ENCODE results near the gene HOXA1.

HOXA1 gene

GRCh38 chr7:27132214-27132613, 36.4 kb upstream of the HOXA1 start:
- DNase-seq (ENCODE audit: low read depth in 4 of 4, low spot score in 1 of 4): no peak

- DNase-seq (ENCODE audit: low read depth in 4 of 4, low spot score in 1 of 4): no peak
Observed at GRCh38 chr7:27131390-27131819, 35.6 kb upstream of the HOXA1 start.

GRCh38 chr7:27130540-27131389, 35.0 kb upstream of the HOXA1 start, which contains the start of gene HOXA4:
TSS of gene HOXA4 (minus strand) at chr7:27130757. CDS start at chr7:27130733, 24 bp downstream.
- DNase-seq (ENCODE audit: low read depth in 4 of 4, low spot score in 1 of 4): peak; percentile 50 to 56 (median 54)

- no peak for DNase-seq (ENCODE audit: low read depth in 4 of 4, low spot score in 1 of 4)
Observed at GRCh38 chr7:27129729-27130539, 34.1 kb upstream of the HOXA1 start.

GRCh38 chr7:27128776-27129728, 33.3 kb upstream of the HOXA1 start:
- no peak for DNase-seq (ENCODE audit: low read depth in 4 of 4, low spot score in 1 of 4)

- DNase-seq (ENCODE audit: low read depth in 4 of 4, low spot score in 1 of 4): no peak
Observed at GRCh38 chr7:27128034-27128433, 32.2 kb upstream of the HOXA1 start.

GRCh38 chr7:27126596-27127327, 31.0 kb upstream of the HOXA1 start:
- DNase-seq (ENCODE audit: low read depth in 4 of 4, low spot score in 1 of 4): no peak

- no peak for DNase-seq (ENCODE audit: low read depth in 4 of 4, low spot score in 1 of 4)
Observed at GRCh38 chr7:27125986-27126394, 30.2 kb upstream of the HOXA1 start.

- DNase-seq (ENCODE audit: low read depth in 4 of 4, low spot score in 1 of 4): no peak
Observed at GRCh38 chr7:27124902-27125689, 29.3 kb upstream of the HOXA1 start.

GRCh38 chr7:27124096-27124901, 28.5 kb upstream of the HOXA1 start:
- DNase-seq (ENCODE audit: low read depth in 4 of 4, low spot score in 1 of 4): no peak

GRCh38 chr7:27123477-27124053, 27.8 kb upstream of the HOXA1 start:
- DNase-seq (ENCODE audit: low read depth in 4 of 4, low spot score in 1 of 4): no peak

GRCh38 chr7:27123007-27123476, 27.2 kb upstream of the HOXA1 start:
- DNase-seq (ENCODE audit: low read depth in 4 of 4, low spot score in 1 of 4): no peak

- no peak for DNase-seq (ENCODE audit: low read depth in 4 of 4, low spot score in 1 of 4)
Observed at GRCh38 chr7:27122077-27122910, 26.5 kb upstream of the HOXA1 start.

GRCh38 chr7:27121684-27122076, 25.9 kb upstream of the HOXA1 start:
- DNase-seq (ENCODE audit: low read depth in 4 of 4, low spot score in 1 of 4): no peak

GRCh38 chr7:27119412-27119911, 23.7 kb upstream of the HOXA1 start:
- DNase-seq (ENCODE audit: low read depth in 4 of 4, low spot score in 1 of 4): no peak

- DNase-seq (ENCODE audit: low read depth in 4 of 4, low spot score in 1 of 4): no peak
Observed at GRCh38 chr7:27118580-27118979, 22.8 kb upstream of the HOXA1 start.

GRCh38 chr7:27117887-27118491, 22.2 kb upstream of the HOXA1 start:
- no peak for DNase-seq (ENCODE audit: low read depth in 4 of 4, low spot score in 1 of 4)
